SK-MEL-5 (cell line): Measurements from ENCODE around the gene VPS35L. TPM values are rescaled to one million over a fixed set of nuclear protein-coding genes. Genes with fewer than 3 reads are reported as not detected.
A peak's percentile ranks its signal among the peaks of the same experiment; 100 is the strongest.
"Not testable (repeated sequence)": the region's sequence is repeated elsewhere in the genome, so short reads cannot be mapped to it uniquely, and the experiment has no call there.

Experiments used
- DNase-seq: peaks from one replicate; pipeline ENCODE4 v3.0.0-alpha.2; 2016; ENCODE audit warnings: low read depth, low spot score
- in situ Hi-C: cut with HindIII; loops from 2 replicates; pipeline ENCODE4 v1.10.0; 2016; ENCODE audit warnings: low sequenced_read_pairs, high pct_unique_total_duplicates, low pct_unique_long_range_greater_than_20kb
- total RNA-seq: library from RNA; depleted of rRNA; stranded (reverse); fragments of >200 nt; shearing (Covaris generic); gene quantifications from 2 replicates; pipeline ENCODE4 v1.2.3, GENCODE V29; 2014

Gene VPS35L
- total RNA-seq, 1 experiment from 2014 or later = 27.8 TPM

DNA sequence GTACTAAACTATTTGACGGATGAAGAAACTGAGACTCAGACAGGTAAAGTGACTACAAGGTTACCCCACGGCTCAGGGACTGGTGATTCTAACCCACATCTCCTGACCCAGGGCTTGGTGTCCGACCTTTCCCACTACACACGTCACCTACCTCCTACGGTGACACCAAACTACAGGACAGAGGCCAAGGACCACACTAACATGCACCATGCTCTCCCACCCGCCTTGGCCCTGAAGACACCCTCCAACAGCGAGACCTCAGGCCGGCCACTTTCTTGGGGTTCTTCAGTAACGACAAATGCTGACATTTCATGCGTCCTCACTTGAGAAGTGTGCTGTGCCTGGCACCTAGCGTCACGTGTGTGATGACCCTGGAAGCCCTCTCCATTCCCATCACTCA is 156.1 kb downstream of the VPS35L start:
- no peak for DNase-seq

DNA sequence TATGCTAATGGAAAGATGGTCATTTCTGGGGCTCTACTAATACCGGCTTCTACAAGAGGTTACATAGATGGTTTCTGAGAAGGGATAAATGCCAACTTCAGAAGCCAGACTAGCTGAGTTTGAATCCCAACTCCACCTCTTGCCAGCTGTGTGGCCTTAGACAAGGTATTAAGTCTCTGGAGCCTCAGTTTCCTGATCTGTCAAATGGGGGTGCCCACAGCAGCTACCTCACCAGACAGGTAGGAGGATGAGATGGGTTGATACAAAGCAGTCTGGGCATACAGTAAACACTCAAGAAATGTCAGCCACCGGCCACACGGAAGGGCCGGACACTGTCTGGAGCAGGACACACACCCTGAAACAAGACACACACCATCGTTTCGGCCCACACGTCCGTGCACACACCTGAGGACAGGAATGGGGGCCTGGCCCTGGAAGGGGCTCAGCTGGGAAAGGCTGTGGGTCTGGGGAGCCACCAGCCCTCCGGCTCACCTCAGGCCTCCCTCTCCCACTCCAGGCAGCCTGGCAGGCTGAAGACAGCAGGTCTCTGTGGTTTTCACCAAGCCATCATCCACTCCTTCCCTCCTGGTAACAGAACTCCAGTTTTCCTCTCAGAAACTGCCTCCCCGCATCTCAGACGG is 157.0 kb downstream of the VPS35L start:
- in situ Hi-C loops = no loop called here
- DNase-seq = no peak

More for the DNA sequence above, 156.1 kb downstream of the VPS35L start:
- in situ Hi-C loops = no loop called here

DNA sequence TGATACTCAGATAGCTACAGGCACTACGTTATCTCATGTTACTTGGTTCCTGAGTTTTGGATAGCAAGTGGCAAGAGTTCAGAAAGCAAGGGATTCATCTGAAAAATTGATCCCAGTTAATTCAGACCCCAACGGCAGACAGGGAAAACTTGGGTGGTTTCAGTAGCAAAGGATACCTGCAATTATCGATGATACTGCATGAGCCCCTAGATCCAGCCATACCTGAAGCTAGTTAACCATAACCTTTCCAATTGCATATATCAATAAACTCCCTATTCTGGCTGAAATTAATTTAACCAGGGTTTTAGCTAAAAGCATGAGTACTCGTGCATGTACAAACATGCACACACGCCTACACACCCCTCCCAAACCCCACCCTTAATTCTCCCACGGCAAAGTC is 158.2 kb downstream of the VPS35L start:
- in situ Hi-C loops = no loop called here
- no peak for DNase-seq

DNA sequence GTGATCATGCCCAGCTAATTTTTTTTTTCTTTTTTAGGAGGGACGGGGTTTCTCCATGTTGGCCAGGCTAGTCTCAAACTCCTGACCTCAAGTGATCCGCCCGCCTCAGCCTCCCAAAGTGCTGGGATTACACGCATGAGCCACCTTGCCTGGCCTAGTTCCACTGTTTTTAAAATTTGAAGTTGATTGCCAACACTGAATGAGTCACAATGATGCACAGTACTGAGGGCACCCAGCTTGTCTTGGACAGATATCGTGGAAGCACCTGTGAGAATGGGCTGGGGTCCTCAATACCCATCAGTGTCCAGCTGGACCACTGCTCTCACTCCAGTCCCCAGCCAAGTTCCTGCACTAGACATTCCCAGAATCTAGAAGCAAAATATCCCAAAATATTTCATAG is 160.1 kb downstream of the VPS35L start:
- DNase-seq = no peak
- in situ Hi-C loops = no loop called here

DNA sequence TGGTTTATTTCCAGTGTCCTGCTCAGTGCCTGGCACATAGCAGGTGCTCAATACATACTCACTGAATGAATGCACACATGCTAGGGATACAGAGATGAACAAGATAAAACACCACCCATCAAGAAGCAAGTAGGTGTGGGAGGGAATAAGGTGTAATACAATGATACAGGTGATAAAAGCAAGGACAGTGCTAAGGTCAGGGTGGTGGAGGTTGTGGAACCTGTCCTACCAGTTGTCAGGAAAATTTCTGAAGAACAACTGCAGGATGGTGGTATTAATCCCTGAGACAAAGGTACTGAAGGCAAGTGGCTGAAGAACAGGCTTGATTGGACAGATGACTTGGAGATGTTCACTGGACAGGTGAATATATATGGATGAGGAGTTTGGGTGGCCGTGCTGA is 160.7 kb downstream of the VPS35L start:
- in situ Hi-C loops = no loop called here
- DNase-seq = no peak

DNA sequence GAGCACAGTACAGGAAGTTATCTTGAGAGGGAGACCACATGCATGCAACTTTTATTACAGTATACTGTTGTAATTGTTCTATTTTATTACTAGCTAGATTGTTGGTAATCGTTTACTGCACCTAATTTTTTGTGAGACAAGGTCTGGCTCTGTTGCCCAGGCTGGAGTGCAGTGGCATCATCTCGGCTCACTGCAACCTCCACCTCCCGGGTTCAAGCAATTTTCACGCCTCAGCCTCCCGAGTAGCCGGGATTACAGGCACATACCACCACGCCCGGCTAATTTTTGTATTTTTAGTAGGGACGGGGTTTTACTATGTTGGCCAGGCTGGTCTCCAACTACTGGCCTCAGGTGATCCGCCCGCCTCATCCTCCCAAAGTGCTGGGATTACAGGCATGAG is 161.2 kb downstream of the VPS35L start:
- in situ Hi-C loops, DNase-seq: not testable (repeated sequence)

DNA sequence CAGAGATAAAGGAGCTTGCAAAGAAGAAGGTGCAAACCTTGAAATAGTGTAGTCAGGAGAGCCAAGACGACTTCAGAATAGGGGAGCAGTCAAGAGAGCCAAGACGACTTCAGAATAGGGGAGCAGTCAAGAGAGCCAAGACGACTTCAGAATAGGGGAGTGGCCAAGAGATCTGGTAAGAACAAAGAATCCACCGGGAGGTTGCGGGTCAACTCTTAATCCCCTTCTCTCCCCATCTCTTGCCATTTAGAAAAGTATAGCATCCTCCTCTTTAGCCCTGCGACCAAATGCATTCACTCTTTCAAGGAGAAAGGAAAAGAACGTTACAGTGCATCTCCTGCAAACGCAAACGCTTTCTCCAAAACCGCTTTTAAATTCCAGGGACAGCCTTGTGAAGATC is 161.8 kb downstream of the VPS35L start:
- no peak for DNase-seq
- in situ Hi-C loops = no loop called here

DNA sequence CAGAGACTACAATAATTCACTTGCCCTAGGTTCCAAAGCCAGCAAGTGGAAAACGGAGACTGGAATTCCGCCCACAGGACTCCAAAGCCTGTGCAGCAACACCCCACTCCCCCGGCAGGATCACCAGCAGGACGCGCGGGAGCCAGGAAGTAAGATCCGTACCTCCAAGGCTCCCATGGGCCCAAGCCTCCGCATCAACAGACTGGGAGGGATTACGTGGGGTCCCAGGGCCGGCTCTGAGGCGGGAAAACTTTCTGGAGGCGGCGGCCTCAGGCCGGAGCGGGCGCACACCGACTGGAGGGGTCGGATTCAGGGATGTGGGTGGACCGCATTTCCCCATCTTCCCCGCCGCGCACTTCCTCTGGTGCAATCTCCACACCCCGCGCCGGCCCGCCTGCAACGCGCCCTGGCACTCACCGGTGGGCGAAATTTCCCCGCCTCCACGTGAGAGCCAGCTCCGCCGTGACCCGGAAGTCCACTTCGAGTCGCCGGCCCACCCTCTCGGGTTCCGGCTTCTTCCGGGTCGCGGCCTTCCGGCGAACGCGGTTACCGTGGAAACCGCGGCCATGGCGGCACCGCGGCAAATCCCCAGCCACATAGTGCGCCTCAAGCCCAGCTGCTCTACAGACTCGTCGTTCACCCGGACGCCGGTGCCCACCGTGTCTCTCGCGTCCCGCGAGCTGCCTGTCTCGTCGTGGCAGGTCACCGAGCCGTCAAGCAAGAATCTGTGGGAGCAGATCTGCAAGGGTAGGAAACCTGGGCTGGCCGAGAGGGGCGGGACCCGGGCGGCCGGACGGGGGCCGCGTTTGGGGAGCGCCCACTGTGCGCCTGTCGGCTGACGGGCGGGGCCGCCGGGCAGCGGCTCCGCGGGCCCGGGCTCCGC is 162.5 kb downstream of the VPS35L start, which contains the start of the genes IQCK and KNOP1:
Gene IQCK, plus strand, starts transcription at position 531 of the 883 bp plus-strand sequence. Its CDS starts 36 bp downstream, at position 567.
Gene KNOP1, minus strand, starts transcription at position 487 of the 883 bp plus-strand sequence. CDS start 3,192 bp downstream, outside the sequence.
- in situ Hi-C loops = no loop called here
- peak; percentile 84 for DNase-seq

DNA sequence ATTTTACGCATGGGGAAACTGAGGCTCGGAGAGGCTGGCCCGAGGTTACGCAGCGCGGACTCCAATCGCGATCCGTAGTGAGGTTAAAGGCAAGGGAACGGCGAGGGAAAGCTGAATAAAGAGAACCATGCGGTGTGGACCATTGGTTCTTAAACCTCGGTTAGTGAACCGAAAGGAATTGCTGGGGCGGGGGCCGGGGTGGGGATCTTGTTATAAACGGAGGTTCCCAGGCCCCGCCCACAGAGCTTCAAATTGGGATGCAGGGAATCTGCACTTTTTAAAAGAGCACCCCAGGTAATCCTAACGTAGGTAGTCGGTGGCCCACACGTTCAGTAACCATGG is 163.1 kb downstream of the VPS35L start:
- in situ Hi-C loops = no loop called here
- no peak for DNase-seq

DNA sequence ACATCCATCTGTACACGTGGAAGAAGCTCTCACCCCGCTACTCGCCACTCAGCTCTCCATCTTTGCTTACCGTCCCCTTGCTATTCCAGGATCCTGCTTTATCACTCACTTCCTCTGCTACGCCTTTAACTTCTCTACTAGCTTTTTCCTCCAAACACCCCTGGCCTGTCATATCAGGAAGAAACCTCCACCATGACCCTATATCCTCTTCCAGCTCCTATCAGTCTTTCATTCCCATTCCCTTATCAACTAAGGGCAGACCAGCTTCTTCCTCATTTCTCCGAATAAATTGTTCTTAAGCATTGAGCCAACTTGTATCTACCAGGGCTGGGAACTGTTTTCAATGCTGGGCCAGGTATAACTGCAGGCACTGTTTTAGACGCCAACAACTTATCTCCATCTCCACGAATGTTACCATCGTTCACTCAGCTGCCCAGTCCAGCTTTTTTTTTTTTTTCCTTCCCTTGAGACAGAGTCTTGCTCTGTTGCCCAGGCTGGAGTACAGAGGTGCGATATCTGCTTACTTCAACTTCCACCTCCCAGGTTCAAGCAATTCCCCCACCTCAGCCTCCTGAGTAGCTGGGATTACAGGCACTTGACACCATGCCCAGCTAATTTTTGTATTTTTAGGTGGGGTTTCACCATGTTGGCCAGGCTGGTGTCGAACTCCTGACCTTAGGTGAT is 166.9 kb downstream of the VPS35L start:
- no peak for DNase-seq
- in situ Hi-C loops = no loop called here

DNA sequence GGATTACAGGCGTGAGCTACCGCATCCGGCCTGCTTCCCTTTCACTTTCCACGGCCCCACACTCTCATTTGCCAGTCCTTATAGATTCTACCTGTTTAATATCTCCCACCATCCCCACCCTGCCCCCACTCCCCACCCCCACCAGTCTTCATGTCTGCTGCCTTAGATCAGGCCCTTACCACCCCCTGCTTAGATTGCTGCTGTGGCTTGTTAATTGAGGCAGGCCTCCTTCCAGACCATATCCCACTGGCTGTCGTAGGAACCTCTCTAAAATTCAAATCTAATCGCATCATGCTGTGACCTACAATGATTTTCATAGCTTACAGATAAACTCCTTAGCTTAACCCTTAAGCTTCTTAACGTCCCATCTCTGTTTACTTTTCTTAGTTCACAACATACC is 167.5 kb downstream of the VPS35L start:
- no peak for DNase-seq
- in situ Hi-C loops = no loop called here

DNA sequence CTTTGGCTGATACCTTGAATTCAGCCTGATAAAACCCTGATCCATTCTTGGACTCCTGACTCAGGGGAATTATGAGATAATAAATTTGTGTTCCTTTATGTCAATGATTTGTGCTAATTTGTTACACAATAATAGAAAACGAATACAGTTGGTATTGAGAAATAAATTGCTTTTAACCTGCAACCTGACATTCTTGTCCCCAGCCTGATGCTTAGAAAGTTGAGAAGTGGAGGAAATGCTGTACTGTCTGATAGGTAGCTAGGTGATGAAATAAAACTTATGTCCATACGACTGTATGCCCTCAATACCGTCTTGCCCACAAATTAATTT is 173.1 kb downstream of the VPS35L start:
- in situ Hi-C loops = no loop called here
- no peak for DNase-seq

DNA sequence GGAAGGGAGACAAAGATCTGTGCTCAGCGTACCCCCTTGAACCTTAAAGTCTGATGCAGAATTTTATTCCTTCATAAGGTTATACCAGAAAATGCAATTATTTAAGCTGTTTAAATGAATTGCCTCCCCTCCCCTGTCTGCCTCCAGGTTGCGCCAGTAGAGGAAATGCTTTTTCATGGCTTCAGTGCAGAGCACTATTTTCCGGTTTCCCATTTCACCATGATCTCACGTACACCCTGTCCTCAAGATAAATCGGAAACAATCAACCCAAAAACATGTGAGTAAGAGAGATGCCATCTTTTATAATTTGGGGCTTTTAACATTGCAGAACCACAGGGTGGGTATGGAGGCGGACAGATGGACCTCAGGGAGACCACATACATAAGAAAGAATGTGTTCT is 178.0 kb downstream of the VPS35L start:
- DNase-seq = no peak
- in situ Hi-C loops = no loop called here

DNA sequence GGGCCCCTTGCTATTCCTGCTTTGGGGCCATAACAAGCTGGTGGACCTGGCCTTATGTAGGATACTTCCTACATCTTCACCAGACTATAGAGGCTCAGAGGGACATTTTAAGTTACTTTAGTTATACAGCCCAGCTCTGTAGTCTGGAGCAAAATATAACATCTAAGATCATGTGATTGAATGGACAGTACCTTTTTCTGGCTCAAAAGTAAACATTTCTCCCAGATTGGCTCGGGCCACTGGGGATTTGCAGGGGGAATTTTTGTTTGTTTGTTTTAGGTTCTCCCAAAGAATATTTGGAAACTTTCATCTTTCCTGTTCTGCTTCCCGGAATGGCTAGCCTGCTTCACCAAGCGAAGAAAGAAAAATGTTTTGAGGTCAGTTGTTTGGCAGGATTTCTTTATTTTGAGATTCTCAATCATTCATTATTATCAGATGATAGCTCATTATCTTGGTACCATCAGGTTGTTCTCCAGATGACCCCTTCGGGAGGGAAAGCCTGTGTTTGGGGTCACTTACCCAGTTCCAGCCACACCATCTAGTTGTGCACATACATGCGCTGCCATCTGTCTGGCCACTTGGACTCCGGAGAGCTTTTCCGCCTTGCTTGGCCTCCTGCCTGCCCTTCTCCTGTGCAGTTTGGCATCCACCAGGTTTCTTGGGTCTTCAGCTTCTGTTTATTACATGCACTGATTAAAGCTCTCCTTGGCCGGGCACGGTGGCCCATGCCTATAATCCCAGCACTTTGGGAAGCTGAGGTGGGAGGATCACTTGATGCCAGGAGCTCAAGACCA is 179.8 kb downstream of the VPS35L start:
- DNase-seq = no peak
- in situ Hi-C loops = no loop called here

DNA sequence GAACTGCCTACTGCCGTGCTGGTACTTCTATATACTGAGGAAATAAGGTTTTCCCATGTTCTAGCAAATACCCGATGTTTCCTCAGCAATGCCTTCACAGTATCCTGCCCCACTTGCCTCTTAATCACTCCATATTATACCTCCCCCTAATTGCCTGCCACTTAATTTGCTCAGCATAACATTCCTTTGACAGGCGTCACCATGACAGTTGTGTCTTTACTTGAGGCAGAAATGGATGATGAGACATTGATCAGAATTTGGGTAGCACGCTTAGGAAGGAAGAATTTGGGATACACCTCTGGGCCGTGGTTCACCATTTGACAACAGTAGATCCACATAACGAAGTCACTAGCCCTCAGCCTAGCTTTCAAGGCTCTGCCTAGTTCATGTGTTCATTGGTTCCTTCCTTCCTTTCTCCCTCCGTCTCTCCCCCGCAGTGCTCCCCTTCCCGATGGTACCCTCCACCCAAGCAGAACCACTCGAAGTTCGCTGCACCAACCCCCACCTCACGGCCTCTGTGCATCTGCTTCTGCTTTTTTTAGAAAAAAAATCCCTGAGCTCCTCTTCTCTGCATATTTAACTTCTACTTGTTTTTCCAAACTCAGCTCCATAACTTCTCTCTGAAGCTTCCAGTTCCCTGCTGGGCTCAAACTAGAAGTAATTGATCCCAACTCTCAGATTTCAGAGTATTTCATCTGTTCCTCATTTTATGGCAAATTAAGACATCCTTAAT is 182.0 kb downstream of the VPS35L start:
- no peak for DNase-seq
- in situ Hi-C loops = no loop called here

DNA sequence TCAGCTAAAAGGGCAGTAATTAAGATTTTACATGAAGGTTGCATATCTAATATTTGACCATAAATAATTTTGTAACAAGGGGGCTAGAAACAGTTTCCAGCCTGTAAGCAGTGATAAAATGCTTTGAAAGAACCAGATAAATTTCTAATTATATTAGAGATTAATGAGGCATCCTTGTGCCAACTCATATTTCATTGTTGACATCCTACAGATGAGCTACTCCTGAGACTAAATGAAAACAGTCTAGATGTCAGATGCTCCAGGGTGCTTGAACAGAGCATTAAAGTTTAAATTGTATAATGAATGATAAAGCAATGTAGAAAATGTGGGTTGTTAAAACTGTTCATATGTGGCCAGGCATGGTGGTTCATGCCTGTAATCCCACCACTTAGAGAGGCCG is 185.9 kb downstream of the VPS35L start:
- DNase-seq = no peak
- in situ Hi-C loops = no loop called here

DNA sequence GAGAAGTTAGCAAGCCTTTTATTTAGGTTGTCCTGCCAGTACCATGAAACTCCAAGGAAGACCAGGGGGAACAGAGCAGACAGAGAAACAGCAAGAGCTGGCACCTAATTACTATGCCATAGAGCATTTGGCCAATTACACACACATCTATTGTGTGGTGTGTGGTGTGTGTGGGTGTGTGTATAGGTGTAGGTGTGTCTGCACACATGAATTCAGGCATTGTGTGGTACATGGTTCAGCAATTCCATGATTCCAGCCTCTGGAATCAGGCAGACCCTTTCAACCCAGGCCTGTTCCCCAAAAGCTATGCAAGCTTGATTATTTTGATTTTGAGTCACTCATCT is 188.3 kb downstream of the VPS35L start:
- in situ Hi-C loops = no loop called here
- DNase-seq = no peak
